GM18517 (cell line): ENCODE results near the gene AAMP.
"Not testable (repeated sequence)": the region's sequence is repeated elsewhere in the genome, so short reads cannot be mapped to it uniquely, and the experiment has no call there.

Experiments
- ATAC-seq: cut with Tn5 transposase; IDR thresholded peaks from one replicate; pipeline ENCODE4 v1.9.1; 2021; ENCODE audit warnings: mild to moderate bottlenecking, moderate library complexity; ENCODE audit not compliant: unreplicated experiment

AAMP gene

DNA sequence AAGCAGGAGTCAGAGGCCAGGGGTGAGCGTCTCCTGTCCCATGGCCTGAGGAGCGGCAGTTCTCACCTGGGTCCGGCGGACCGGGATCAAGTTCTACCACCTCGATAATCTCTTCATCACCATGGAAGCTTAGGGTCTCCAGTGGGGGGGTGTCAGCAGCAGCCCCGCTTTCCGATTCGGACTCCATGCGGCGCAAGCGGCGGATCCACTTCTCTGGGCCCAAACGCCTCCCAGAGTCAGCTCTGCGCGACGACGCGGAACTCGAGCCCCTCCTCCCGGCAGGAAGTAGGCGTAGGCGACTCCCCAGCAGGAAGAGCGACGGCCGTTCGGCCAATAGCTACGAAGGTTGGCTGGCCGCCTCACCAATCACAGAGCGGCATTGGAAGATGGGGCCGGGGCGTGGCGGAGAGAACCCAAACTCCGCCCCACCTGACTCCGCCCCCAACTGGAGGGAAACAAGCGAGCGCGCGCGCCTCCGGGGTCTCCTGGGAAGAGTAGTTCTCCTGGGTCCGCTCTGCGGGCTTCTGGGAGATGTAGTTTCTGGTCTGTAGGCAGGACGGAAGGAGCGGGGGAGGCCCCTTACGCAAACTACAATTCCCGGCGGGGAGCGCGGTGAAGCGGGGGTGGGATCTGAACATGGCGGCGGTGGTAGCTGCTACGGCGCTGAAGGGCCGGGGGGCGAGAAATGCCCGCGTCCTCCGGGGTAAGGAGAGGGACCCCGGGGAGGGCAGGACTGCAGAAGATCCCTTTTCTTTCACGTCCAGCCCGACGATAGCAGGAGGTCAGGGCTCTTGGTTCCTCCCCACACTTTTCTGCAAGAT, at the start of gene AAMP, which contains the start of gene PNKD:
TSS of gene AAMP (minus strand) at position 238 of the 821 bp plus-strand sequence. CDS start at position 187, 51 bp downstream.
TSS of gene PNKD (plus strand) at position 620 of the 821 bp plus-strand sequence. CDS start at position 637, 17 bp downstream.
- ATAC-seq: peak; percentile 91

DNA sequence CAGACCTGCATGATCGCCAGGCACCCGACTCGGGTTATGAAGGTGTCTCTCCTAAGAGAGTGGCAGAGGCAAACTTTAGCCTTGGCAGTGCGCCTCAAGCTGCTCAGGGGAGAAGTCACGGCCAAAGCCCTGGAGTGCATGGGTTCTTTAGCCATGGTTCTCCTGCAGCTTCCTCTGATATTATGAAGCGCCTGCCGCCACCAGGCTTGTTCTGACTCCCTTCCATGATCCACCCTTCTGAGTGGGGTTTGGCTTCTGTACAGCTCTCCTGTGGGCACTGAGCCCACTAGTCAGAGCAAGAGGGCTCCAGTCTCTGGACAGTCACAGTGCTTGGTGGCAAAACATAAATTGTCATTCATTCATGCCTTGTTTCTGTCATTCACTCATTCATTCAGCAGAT, 48.3 kb upstream of the AAMP start:
- no peak for ATAC-seq

DNA sequence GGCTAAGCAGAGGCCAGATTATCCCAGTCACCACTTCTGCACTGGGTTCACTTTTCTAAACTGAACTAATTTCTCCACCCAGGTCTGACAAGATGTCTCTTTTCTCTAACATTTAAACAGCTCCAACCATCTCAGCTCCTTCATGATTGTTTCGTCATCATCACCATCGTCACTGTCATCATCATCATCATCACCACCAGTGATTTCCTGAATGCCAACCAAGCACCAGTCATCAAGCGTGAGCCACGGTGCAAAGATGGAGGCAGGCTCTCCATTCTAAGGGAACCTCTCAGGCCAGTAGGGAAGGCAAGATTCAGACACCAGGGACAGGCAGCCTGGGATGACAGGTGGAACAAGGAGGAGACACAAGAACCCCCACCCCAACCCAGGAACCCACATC, 47.9 kb upstream of the AAMP start:
- no peak for ATAC-seq

GRCh38 chr2:218317303-218317630, 47.3 kb upstream of the AAMP start:
- ATAC-seq: no peak

- ATAC-seq: no peak
These were observed 45.5 kb upstream of the AAMP start for GRCh38 chr2:218315397-218315796.

DNA sequence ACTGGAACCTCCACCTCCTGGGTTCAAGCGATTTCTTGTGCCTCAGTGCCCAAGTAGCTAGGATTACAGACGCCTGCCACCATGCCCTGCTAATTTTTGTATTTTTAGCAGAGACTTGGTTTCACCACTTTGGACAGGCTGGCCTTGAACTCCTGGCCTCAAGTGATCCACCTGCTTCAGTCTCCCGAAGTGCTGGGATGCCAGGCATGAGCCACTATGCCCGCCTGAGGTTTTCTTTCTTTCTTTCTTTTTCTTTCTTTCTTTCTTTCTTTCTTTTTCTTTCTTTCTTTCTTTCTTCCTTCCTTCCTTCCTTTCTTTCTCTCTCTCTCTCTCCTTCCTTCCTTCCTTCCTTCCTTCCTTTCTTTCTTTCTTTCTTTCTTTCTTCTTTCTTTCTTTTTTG, 44.8 kb upstream of the AAMP start:
- ATAC-seq: not testable (repeated sequence)

GRCh38 chr2:218313356-218313755, 43.4 kb upstream of the AAMP start:
- no peak for ATAC-seq

- no peak for ATAC-seq
These were observed 42.4 kb upstream of the AAMP start for GRCh38 chr2:218312267-218312756.

DNA sequence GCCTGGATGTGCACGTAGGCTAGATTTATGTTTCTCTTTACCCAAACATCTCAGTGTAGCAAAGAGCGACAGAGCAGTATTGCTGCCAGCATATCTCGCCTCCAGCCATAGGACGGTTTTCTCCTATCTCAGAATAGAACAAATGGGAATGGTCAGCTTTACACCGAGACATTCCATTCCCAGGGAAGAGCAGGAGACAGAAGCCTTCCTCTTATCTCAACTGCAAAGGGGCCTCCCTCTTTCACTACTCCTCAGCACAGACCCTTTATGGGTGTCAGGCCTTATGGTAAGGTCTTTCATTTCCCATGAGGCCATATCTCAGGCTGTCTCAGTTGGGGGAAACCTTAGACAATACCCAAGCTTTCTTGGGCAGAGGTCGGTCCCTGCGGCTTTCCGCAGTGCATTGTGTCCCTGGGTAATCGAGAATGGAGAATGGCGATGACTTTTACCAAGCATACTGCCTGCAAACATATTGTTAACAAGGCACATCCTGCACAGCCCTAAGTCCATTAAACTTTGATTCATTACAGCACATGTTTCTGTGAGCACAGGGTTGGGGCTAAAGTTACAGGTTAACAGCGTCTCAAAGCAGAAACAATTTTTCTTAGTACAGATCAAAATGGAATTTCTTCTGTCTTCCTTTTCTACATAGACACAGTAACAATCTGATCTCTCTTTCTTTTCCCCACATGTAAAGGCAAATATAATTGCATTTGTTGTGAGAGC, 41.8 kb upstream of the AAMP start:
- not testable (repeated sequence) for ATAC-seq

GRCh38 chr2:218310853-218311540, 41.1 kb upstream of the AAMP start:
- no peak for ATAC-seq

DNA sequence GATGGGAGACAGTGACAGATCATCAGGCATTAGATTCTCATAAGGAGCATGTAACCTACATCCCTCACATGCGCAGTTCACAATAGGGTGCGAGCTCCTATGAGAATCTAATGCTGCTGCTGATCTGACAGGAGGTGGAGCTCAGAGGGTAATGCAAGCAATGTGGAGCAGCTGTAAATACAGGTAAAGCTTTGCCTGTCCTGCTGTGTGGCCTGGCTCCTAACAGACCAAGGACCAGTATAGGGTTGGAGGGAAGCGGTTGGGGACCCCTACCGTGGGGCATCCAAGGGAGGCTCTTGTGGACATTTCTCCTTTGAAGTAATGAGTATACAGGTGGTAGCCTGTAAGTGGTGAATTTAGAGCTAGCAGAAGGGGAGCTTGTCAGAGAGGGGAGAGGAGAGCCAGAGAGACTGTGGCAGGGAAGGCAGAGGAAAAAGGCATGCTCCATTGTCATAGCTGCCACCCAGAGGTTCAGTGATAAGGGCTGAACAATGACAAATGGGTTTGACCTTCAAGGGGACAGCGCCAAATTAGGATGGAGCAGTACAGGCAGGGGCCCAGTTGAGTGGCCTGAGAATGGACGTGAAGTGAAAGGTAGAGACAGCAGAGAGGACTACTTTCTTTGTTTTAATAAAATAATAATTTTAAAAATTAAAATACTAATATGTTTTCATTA, 37.6 kb upstream of the AAMP start:
- no peak for ATAC-seq

DNA sequence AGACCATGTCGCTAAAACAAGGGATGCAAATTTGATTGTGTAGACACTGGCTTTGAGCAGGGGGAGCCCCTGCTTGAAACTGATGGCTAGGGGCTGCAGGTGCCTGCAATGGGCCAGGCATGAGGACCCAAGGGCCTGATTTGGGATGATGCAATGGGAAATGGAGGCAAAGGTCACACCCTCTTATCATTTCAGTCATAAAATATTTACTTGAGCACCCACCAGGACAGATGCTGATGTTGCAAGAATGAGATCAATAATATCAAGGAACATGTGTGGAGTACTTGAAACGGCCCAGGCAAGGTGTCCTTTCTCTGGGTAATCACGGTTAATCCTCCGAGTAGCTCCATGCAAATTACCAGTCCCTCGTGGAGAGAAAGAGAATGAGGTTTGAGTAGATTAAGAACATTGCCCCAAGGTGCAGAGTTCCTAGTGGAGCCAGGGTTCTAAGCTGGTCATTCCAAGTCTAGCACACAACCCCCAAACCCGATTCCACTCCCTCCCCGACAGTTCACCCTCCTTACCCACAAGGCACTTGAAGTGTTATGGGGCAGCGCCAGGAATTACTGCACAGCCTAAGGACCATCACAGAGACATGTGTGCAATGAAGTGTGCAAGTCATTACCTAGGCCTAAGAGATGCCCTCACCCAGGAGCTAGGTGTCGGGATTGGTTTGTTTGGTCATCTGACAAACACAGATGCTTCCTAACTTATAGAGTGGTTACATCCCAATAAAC, 36.4 kb upstream of the AAMP start:
- no peak for ATAC-seq

- ATAC-seq: no peak
These were observed 35.4 kb upstream of the AAMP start for GRCh38 chr2:218305383-218305782.

DNA sequence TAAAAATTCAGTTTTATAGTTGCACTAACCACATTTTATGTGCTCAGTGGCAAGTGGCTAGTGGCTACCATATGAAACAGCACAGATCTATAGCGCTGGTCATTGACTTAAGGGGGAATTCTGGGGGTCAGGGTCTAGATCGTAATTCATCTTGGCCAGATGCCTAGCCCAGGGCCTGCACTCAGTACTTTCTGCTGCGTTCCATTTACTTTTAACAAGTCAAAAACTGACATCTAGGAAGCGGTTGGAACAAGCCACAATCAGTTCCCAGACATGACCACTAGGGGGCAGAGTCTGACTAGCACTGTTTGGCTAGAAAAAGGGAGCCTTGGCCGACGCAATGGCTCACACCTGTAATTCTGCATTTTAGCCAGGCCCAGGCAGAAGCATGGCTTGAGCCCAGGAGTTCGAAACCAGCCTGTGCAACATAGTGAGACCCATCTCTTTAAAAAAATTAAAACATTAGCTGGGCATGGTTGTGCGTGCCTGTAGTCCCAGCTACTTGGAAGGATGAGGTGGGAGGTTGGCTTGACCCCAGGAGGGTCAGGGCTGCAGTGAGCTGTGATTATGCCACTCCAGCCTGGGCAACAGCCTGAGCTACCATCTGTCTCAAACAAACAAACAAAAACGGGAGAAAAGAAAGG, 31.4 kb upstream of the AAMP start:
- peak; percentile 80 for ATAC-seq

- no peak for ATAC-seq
These were observed 30.2 kb upstream of the AAMP start for GRCh38 chr2:218300141-218300540.

DNA sequence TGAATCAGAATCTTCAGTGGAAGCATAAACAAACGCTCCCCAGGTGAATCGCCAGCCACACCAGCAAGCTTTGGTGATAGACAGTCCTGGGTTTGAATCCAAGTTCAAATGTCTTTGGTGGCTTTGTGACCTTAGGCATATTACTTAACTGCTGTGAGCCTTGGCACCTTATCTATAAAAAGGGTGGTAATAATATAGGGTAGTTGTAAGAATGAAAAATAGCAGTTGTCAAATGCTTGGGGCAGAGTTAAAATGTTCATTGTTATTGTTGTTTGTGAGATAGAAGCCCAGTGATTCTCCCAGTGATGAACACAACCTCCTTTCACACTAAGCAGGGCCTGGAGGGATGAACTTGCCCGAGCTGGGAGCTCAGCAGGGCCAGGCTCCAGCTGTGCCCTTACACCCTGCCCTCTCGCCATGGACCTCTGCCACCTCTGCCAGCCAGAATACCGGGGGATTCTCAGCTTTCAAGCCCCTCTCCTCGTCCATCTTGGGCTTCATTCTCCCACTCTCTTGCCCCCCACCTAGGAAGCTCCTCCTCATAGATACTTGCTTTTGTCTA, 28.5 kb upstream of the AAMP start:
- ATAC-seq: no peak

- no peak for ATAC-seq
These were observed 26.9 kb upstream of the AAMP start for GRCh38 chr2:218296847-218297246.

GRCh38 chr2:218296200-218296599, 26.3 kb upstream of the AAMP start:
- no peak for ATAC-seq

DNA sequence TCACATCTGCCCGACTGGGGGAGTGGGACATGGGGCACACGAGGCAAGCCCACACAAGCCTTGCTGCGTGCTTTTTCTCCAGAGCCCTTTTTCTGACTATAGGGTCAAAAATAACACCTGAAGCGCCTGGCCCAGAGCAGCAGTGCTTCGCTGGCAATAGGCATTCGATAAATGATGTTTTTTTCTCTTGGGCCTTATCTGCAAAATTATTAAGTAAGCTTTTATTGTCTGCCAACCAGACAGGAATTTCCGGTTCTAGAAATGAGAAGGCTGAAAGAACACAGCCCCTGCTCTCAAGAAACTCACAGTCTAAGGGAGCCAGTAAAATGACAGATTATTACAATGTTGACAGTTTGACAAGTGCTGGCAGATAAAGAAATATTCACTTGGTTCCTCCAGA, 25.1 kb upstream of the AAMP start:
- no peak for ATAC-seq
